SK-N-SH (cell line): ENCODE data around the gene INHBA.

Experiments
- CHD2 ChIP-seq: fragments of 150-350 bp; IDR thresholded peaks from 2 replicates; pipeline ENCODE4 v1.6.1; 2018; ENCODE audit warnings: low read length; ENCODE audit not compliant: partially characterized antibody
- EP300 ChIP-seq, 2 experiments: IDR thresholded peaks; 2 replicates each; pipeline versions ENCODE4 v1.4.0 to v1.6.1; 2012; ENCODE audit warnings: borderline replicate concordance in 1 of 2, low read depth in 1 of 2, low read length in 1 of 2
- EZH2phosphoT487 ChIP-seq: fragments of 200-600 bp; sonication (generic); IDR thresholded peaks from 2 replicates; pipeline ENCODE4 v1.6.1; 2017; ENCODE audit warnings: low read depth, mixed run types, mild to moderate bottlenecking, antibody characterized with exemption, moderate library complexity, borderline replicate concordance
- SMC3 ChIP-seq: IDR thresholded peaks from 2 replicates; pipeline ENCODE4 v1.6.1; 2012; ENCODE audit warnings: low read depth, low read length, improper control_type of control experiment
- TAF1 ChIP-seq: IDR thresholded peaks from 2 replicates; pipeline ENCODE4 v1.6.1; 2012; ENCODE audit warnings: low read depth, mild to moderate bottlenecking, low read length, moderate library complexity, borderline replicate concordance
- TEAD4 ChIP-seq: IDR thresholded peaks from 2 replicates; pipeline ENCODE4 v1.4.0; 2012; ENCODE audit warnings: mild to moderate bottlenecking, borderline replicate concordance; ENCODE audit not compliant: insufficient read depth
- TF ChIP-seq, protein P1 (sequence below): fragments of 200-600 bp; sonication (generic); IDR thresholded peaks from 2 replicates; pipeline ENCODE4 v1.6.1; 2017; ENCODE audit warnings: antibody characterized with exemption, mild to moderate bottlenecking, moderate library complexity
- TF ChIP-seq, protein P2 (sequence below): IDR thresholded peaks from 2 replicates; pipeline ENCODE4 v1.4.0; 2012; ENCODE audit warnings: low read depth

DNA sequence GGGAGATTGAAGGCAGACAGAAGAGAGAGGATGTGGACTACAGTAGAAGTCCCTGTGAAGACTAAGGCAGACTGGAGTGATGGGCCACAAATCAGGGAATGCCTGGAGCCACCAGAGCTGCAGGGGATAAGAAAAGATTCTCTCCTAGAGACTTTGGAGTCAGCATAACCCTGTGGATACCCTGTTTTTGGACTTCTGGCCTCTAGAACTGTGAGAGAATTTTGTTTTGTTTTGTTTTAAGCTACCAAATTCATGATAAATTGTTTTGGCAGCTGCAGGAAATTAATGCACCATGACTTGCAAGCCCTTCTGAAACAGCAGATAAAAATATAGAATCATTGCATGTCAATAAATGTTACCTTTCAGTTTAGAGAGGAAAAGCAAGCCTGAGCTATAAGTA lies 41.3 kb downstream of the INHBA start:
- TF ChIP-seq TAF1 (no peak), CHD2 (no peak), EZH2phosphoT487 (no peak), SMC3 (no peak), TEAD4 (no peak), EP300 (IDR thresholded peaks at IDR 0.05; ENCODE audit: borderline replicate concordance in 1 of 2, low read depth in 1 of 2, low read length in 1 of 2) (no peak)
- TF ChIP-seq, protein P1, sequence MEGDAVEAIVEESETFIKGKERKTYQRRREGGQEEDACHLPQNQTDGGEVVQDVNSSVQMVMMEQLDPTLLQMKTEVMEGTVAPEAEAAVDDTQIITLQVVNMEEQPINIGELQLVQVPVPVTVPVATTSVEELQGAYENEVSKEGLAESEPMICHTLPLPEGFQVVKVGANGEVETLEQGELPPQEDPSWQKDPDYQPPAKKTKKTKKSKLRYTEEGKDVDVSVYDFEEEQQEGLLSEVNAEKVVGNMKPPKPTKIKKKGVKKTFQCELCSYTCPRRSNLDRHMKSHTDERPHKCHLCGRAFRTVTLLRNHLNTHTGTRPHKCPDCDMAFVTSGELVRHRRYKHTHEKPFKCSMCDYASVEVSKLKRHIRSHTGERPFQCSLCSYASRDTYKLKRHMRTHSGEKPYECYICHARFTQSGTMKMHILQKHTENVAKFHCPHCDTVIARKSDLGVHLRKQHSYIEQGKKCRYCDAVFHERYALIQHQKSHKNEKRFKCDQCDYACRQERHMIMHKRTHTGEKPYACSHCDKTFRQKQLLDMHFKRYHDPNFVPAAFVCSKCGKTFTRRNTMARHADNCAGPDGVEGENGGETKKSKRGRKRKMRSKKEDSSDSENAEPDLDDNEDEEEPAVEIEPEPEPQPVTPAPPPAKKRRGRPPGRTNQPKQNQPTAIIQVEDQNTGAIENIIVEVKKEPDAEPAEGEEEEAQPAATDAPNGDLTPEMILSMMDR = no peak
- TF ChIP-seq, protein P2, sequence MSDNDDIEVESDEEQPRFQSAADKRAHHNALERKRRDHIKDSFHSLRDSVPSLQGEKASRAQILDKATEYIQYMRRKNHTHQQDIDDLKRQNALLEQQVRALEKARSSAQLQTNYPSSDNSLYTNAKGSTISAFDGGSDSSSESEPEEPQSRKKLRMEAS = no peak
